NCI-H1417 treated with DMSO at 0.1 percent for 48 hours (cell line): Measurements from ENCODE around the gene DSG4.
"Not testable (repeated sequence)": the region's sequence is repeated elsewhere in the genome, so short reads cannot be mapped to it uniquely, and the experiment has no call there.

ENCODE experiments used
- DNase-seq: peaks from one replicate; lab custom pipeline; 2025; lab: John Stamatoyannopoulos, UW

Gene DSG4, protein sequence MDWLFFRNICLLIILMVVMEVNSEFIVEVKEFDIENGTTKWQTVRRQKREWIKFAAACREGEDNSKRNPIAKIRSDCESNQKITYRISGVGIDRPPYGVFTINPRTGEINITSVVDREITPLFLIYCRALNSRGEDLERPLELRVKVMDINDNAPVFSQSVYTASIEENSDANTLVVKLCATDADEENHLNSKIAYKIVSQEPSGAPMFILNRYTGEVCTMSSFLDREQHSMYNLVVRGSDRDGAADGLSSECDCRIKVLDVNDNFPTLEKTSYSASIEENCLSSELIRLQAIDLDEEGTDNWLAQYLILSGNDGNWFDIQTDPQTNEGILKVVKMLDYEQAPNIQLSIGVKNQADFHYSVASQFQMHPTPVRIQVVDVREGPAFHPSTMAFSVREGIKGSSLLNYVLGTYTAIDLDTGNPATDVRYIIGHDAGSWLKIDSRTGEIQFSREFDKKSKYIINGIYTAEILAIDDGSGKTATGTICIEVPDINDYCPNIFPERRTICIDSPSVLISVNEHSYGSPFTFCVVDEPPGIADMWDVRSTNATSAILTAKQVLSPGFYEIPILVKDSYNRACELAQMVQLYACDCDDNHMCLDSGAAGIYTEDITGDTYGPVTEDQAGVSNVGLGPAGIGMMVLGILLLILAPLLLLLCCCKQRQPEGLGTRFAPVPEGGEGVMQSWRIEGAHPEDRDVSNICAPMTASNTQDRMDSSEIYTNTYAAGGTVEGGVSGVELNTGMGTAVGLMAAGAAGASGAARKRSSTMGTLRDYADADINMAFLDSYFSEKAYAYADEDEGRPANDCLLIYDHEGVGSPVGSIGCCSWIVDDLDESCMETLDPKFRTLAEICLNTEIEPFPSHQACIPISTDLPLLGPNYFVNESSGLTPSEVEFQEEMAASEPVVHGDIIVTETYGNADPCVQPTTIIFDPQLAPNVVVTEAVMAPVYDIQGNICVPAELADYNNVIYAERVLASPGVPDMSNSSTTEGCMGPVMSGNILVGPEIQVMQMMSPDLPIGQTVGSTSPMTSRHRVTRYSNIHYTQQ

DNA sequence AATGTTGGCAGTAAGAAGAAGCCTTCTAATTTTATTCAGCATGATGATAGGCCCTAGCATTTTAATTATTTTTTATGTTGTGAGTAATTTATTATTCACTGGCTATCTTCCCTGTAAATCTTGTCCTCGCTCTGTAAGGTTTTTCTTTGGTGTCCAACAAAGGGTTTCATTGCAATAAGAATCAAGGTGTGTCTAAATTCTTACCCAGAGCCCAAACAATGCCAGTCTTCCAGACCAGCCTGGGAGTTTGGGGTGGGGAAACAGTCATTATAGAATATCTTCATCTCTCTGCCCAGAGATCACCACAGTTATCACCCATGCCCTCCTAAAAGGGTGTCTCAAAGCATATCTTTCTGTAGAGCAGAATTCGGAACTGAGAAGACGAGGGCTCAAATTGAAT, at the start of gene DSG4:
Gene DSG4, plus strand, starts transcription at position 301 of the 400 bp plus-strand sequence. CDS start 135 bp downstream, outside the sequence.
- DNase-seq = no peak

- no peak for DNase-seq
Observed at GRCh38 chr18:31329787-31330438, 46.7 kb upstream of the DSG4 start.

DNA sequence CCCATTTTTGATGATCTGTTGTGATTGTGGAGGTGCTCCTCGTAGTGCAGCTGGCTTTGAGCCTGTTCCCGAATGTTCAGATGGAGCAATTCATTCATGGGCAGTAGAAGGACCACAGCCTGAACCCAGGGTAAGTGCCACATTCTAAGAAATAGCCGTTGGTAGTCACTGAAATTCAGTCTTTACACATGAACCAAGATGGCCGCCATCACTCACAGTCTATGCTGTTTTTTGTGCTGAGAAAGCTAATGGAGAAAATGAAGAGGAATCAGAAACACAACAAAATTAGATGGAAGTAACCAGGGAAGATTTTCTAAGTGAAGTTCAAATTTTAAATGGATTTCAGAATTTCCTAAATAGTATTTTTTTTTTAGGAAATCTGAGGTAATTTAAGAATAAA, 33.1 kb upstream of the DSG4 start:
- no peak for DNase-seq

DNA sequence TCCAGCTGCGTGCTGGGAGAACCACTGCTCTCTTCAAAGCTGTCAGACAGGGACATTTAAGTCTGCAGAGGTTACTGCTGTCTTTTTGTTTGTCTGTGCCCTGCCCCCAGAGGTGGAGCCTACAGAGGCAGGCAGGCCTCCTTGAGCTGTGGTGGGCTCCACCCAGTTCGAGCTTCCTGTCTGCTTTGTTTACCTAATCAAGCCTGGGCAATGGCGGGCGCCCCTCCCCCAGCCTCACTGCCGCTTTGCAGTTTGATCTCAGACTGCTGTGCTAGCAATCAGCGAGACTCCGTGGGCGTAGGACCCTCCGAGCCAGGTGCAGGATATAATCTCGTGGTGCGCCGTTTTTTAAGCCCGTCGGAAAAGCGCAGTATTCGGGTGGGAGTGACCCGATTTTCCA, 23.2 kb upstream of the DSG4 start:
- not testable (repeated sequence) for DNase-seq

DNA sequence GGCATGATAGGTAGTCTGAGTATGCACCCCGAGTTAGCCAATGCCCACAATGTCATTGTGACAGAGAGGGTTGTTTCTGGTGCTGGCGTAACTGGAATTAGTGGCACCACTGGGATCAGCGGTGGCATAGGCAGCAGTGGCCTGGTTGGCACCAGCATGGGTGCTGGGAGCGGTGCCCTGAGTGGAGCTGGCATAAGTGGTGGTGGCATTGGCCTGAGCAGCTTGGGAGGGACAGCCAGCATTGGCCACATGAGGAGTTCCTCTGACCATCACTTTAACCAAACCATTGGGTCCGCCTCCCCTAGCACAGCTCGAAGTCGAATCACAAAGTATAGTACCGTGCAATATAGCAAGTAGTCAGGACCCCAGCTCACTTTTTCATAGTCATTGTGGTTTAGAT, 21.6 kb upstream of the DSG4 start:
- DNase-seq = no peak

DNA sequence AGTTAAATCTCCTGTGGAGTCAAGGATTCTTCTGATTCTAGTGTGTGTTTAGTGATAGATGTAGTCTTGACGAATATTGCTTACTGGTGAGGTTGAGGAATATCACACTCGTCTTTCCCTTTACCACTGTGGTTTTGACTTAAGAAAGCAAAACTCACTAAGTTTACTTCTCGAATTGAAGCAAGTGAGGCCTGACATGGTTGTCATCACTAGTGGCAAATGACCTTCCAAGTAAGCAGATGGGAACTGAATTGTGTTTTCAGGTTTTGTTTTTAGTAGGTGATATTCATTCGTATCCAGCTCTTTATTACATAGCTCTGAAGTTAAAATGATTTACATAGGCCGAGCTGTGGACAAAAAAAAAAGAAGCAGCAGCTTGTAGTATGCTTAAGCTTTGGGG, 20.6 kb upstream of the DSG4 start:
- no peak for DNase-seq

GRCh38 chr18:31364190-31364589, 12.4 kb upstream of the DSG4 start:
- DNase-seq = no peak

- no peak for DNase-seq
Observed at GRCh38 chr18:31369478-31369877, 7.1 kb upstream of the DSG4 start.

- DNase-seq = no peak
Observed at GRCh38 chr18:31371989-31372388, 4.6 kb upstream of the DSG4 start.

GRCh38 chr18:31373641-31374040, 2.9 kb upstream of the DSG4 start:
- no peak for DNase-seq

- no peak for DNase-seq
Observed at GRCh38 chr18:31380912-31381311, 4.3 kb downstream of the DSG4 start.

DNA sequence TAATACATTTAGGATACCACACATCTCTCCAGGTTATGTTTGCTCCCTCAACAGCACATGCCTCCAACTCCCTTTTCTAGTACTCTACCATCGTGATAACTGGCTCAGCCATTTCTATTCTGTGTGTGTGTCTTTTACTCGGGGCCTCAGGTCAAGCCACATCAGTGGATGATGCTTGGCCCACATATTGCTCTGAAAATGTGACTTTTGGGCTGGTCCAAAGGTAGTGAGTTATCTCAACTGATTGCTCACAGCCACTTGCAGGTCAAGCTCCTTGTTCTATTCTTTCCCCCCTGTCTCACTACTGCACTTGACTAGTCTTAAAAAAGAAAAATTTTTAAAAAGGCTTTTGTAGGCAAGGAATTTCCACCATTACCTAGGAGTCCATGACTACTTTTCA, 5.5 kb downstream of the DSG4 start:
- no peak for DNase-seq

DNA sequence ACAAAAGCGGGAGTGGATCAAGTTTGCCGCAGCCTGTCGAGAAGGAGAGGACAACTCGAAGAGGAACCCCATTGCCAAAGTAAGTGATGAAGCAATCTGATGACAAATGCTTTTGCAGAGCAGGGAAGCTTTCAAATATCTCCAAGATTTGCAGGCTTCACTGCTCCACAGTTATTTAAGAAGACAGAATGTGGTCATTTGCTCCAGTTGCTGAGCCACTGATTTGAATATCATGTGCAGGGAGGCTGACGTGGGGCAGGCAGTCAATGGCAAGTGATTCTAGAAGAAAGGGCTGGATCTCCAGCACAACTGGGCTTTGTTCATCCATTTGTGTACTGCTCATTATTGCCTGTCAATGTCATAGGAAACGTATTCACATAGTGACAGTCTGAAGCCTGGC, 10.2 kb downstream of the DSG4 start:
- DNase-seq = no peak

GRCh38 chr18:31393286-31393685, 16.7 kb downstream of the DSG4 start:
- DNase-seq = no peak

- DNase-seq = no peak
Observed at GRCh38 chr18:31396796-31397612, 20.4 kb downstream of the DSG4 start.

- DNase-seq = no peak
Observed at GRCh38 chr18:31398191-31398590, 21.6 kb downstream of the DSG4 start.

DNA sequence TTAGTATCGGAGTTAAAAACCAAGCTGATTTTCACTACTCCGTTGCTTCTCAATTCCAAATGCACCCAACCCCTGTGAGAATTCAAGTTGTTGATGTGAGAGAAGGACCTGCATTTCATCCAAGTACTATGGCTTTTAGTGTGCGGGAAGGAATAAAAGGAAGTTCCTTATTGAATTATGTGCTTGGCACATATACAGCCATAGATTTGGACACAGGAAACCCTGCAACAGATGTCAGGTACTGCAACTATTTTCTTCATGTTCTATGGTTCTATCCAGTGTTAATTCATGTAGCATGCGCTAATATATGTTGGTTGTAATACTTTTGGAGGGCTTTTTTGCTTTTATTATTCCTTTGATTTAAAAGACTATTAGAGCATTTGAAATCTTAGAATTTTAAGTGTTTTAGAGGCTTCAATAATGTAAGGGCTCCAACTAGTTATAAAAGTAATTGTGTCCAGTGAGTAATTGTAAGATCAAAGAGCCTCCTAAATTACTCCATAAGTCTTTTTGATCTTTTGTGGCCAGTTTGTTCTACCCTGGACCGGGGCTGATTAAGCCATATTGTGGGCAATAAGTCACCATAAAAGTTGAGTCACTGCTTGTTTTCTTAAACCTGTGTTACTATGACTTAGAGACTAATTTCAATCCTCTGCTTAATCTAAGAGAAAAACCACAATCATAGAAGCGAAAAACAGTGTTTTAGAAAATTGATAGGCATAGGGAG, 22.9 kb downstream of the DSG4 start:
- DNase-seq = no peak

- no peak for DNase-seq
Observed at GRCh38 chr18:31401156-31402025, 24.8 kb downstream of the DSG4 start.

DNA sequence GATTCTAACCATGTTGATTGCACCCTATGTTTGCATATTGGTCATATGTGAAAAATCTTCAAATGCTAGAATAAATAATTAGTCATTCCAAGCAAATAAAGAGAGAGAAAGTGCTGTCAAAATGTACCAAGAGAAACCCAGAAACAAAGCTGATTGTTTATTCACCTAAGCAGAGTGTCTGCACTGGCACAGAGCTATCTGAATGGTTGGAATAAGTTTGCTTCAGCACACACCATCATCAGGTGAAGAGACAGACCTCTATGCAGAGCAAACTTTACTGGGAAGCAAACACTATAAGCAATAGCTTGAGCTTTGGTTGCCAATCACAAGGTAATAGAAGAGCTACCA, 25.4 kb downstream of the DSG4 start:
- no peak for DNase-seq

GRCh38 chr18:31403409-31403808, 26.8 kb downstream of the DSG4 start:
- DNase-seq = no peak
